ENCODE results near the gene UHMK1. TPM values are rescaled to one million over a fixed set of nuclear protein-coding genes. Genes with fewer than 3 reads are reported as not detected.

The UHMK1 gene
- total RNA-seq, 2 donors from 2014 or later: 19.2 to 26.0 TPM

- WGBS, 2 experiments (ENCODE audit: insufficient coverage in 1 of 2, insufficient read length in 1 of 2): 68 to 69% methylated on average over 3 to 9 of the region's 9 CpGs
- Histone ChIP-seq H3K4me3 (ENCODE audit: low read length) (peak overlapping the region; percentile 81), H3K27me3 (ENCODE audit: control insufficient read depth, insufficient read depth, low read length, poor library complexity, severe bottlenecking) (no peaks in the 10 kb centered on the region), H3K27ac (ENCODE audit: low read depth, low read length) (peak overlapping the region; percentile 61), H3K9me3 (ENCODE audit: control insufficient read depth, low read length) (no peaks in the 10 kb centered on the region), H3K9ac (ENCODE audit: extremely low read depth, low read length, poor library complexity, severe bottlenecking) (peak overlapping the region; percentile 61), H3K36me3 (ENCODE audit: control insufficient read depth, insufficient read depth, low read length) (no peaks in the 10 kb centered on the region), H3K4me1 (ENCODE audit: control insufficient read depth, insufficient read depth, low read length) (no peaks in the 10 kb centered on the region)
- DNase-seq: no peak
- Mint-ChIP-seq H3K36me3 (ENCODE audit: low read depth) (no peaks in the 10 kb centered on the region), H3K9me3 (no peaks in the 10 kb centered on the region), H3K4me1 (peaks cover 26% of the 10 kb centered on the region), H3K27me3 (ENCODE audit: insufficient read depth) (no peaks in the 10 kb centered on the region), H3K4me3 (peak overlapping the region; percentile 70), H3K27ac (peak overlapping the region; percentile 96)
- TF ChIP-seq CTCF (conservative IDR thresholded peaks at IDR 0.05): no peak
Observed at GRCh38 chr1:162560303-162561036, 62.9 kb downstream of the UHMK1 start.

DNA sequence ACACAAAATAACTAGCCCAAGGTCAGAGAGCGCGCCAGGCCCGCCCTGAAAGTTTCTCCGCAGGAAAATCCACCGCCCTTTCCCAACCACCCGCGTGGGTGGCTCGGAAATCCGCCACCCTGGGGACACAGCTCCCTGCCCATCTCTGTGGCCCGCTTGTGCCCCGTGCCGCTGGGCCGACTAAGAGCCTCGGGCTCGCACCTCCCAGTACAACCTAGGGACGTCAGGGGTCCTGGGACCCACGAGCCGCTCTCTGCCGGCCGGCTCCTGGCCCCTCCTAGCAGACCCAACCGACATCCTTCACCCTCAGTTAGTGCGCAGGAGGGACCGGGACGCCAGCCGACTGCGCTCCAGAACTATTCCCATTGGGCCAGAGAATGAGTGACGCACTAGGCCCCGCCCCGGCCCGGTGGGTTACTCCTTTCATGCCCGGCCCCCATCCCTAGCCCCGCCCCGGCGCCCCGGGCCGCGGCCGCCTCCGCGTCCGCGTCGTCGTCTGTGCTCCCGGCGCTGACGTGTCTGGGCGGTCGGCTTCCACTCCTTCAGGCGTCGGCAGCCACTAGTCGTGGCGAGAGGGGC, 63.5 kb downstream of the UHMK1 start:
- Histone ChIP-seq H3K9ac (ENCODE audit: extremely low read depth, low read length, poor library complexity, severe bottlenecking) (peak overlapping the region; percentile 70), H3K27ac (ENCODE audit: low read depth, low read length) (peak overlapping the region; percentile 69), H3K4me3 (ENCODE audit: low read length) (peak overlapping the region; percentile 90), H3K9me3 (ENCODE audit: control insufficient read depth, low read length) (no peaks in the 10 kb centered on the region), H3K4me1 (ENCODE audit: control insufficient read depth, insufficient read depth, low read length) (no peaks in the 10 kb centered on the region), H3K27me3 (ENCODE audit: control insufficient read depth, insufficient read depth, low read length, poor library complexity, severe bottlenecking) (no peaks in the 10 kb centered on the region), H3K36me3 (ENCODE audit: control insufficient read depth, insufficient read depth, low read length) (no peaks in the 10 kb centered on the region)
- Mint-ChIP-seq H3K4me3 (peak overlapping the region; percentile 70), H3K36me3 (ENCODE audit: low read depth) (no peaks in the 10 kb centered on the region), H3K9me3 (no peaks in the 10 kb centered on the region), H3K27me3 (ENCODE audit: insufficient read depth) (no peaks in the 10 kb centered on the region), H3K27ac (peak overlapping the region; percentile 96), H3K4me1 (peaks cover 26% of the 10 kb centered on the region)
- TF ChIP-seq CTCF (conservative IDR thresholded peaks at IDR 0.05): no peak
- DNase-seq: peak; percentile 99
- 2 to 5% methylated on average over 4 to 53 of the region's 53 CpGs for WGBS, 2 experiments (ENCODE audit: insufficient coverage in 1 of 2, insufficient read length in 1 of 2)

- Mint-ChIP-seq H3K4me3 (peak within 1 kb of the TSS; percentile 70), H3K36me3 (ENCODE audit: low read depth) (peaks cover 2% of the 10 kb centered on the region), H3K27ac (peak within 1 kb of the TSS; percentile 96), H3K9me3 (no peaks in the 10 kb centered on the region), H3K27me3 (ENCODE audit: insufficient read depth) (no peaks in the 10 kb centered on the region), H3K4me1 (peaks cover 26% of the 10 kb centered on the region)
- peak within 1 kb of the TSS; percentile 90 for H3K4me3 ChIP-seq (ENCODE audit: low read length)
- peak within 1 kb of the TSS; percentile 69 for H3K27ac ChIP-seq (ENCODE audit: low read depth, low read length)
- H3K4me1 ChIP-seq (ENCODE audit: control insufficient read depth, insufficient read depth, low read length): no peaks in the 10 kb centered on the region
- TF ChIP-seq CTCF (conservative IDR thresholded peaks at IDR 0.05): no peak
- DNase-seq: no peak
- H3K36me3 ChIP-seq (ENCODE audit: control insufficient read depth, insufficient read depth, low read length): peaks cover 3% of the 10 kb centered on the region
- 1 to 6% methylated on average over 7 to 69 of the region's 69 CpGs for WGBS, 2 experiments (ENCODE audit: insufficient coverage in 1 of 2, insufficient read length in 1 of 2)
- peak within 1 kb of the TSS; percentile 70 for H3K9ac ChIP-seq (ENCODE audit: extremely low read depth, low read length, poor library complexity, severe bottlenecking)
- H3K27me3 ChIP-seq (ENCODE audit: control insufficient read depth, insufficient read depth, low read length, poor library complexity, severe bottlenecking): no peaks in the 10 kb centered on the region
- no peaks in the 10 kb centered on the region for H3K9me3 ChIP-seq (ENCODE audit: control insufficient read depth, low read length)
Observed at GRCh38 chr1:162561616-162562469, 64.2 kb downstream of the UHMK1 start, which contains the start of gene UAP1. TSS of gene UAP1 (plus strand) at chr1:162561722. CDS start at chr1:162566069, 4,347 bp downstream.
